CD4-positive, CD25-positive, alpha-beta regulatory T cell (primary cell): ENCODE results near the gene LRMDA. TPM values are rescaled to one million over a fixed set of nuclear protein-coding genes. Genes with fewer than 3 reads are reported as not detected.

Experiments
- ATAC-seq, 2 donors: fragments of 150-1000 bp; cut with Tn5 transposase; one replicate each; pipeline ENCODE4 v1.10.0; 2021; ENCODE audit warnings: low read depth in 2 of 2, moderate number of reproducible peaks in 2 of 2, moderate library complexity in 1 of 2
- DNase-seq, 3 donors: peaks; one replicate each; pipeline versions ENCODE4 v3.0.0 to v3.0.0-alpha.2; 2012 to 2022; ENCODE audit warnings: mixed read lengths in 1 of 3
- H3K27ac ChIP-seq: one replicate; pipeline ENCODE4 v1.7.0; 2013; ENCODE audit warnings: mild to moderate bottlenecking, low read length; ENCODE audit not compliant: insufficient read depth, poor library complexity, severe bottlenecking
- H3K27me3 ChIP-seq: one replicate; pipeline ENCODE4 v1.7.0; 2013; ENCODE audit warnings: low read length; ENCODE audit not compliant: control insufficient read depth, insufficient read depth
- H3K36me3 ChIP-seq: one replicate; pipeline ENCODE4 v1.7.0; 2013; ENCODE audit warnings: mild to moderate bottlenecking, low read length, moderate library complexity; ENCODE audit not compliant: control insufficient read depth, insufficient read depth
- H3K4me1 ChIP-seq: 2 replicates; pipeline ENCODE4 v1.7.0; 2013; ENCODE audit warnings: mild to moderate bottlenecking, low read length; ENCODE audit not compliant: insufficient read depth, control insufficient read depth, poor library complexity, severe bottlenecking
- H3K4me3 ChIP-seq: one replicate; pipeline ENCODE4 v1.7.0; 2013; ENCODE audit warnings: low read depth, mild to moderate bottlenecking, low read length, moderate library complexity
- H3K9me3 ChIP-seq, 2 experiments: 1 replicate in 1 of 2; 2 replicates in 1 of 2; pipeline ENCODE4 v1.7.0; 2013; ENCODE audit warnings: low read length in 2 of 2, mild to moderate bottlenecking in 1 of 2, moderate library complexity in 1 of 2; ENCODE audit not compliant: control insufficient read depth in 2 of 2
- H3K27ac Mint-ChIP-seq, 3 donors: one replicate each; pipeline ENCODE4 v1.8.0; 2020 to 2022; ENCODE audit warnings: mild to moderate bottlenecking in 3 of 3, mixed read lengths in 3 of 3, moderate library complexity in 2 of 3
- H3K27me3 Mint-ChIP-seq: one replicate; pipeline ENCODE4 v1.8.0; 2022; ENCODE audit warnings: mild to moderate bottlenecking, mixed read lengths
- H3K36me3 Mint-ChIP-seq: one replicate; pipeline ENCODE4 v1.8.0; 2020; ENCODE audit warnings: mixed read lengths
- H3K4me1 Mint-ChIP-seq, 4 donors: one replicate each; pipeline ENCODE4 v1.8.0; 2020 to 2022; ENCODE audit warnings: mixed read lengths in 4 of 4, mild to moderate bottlenecking in 1 of 4
- H3K4me3 Mint-ChIP-seq, 4 donors: one replicate each; pipeline ENCODE4 v1.8.0; 2020 to 2022; ENCODE audit warnings: mild to moderate bottlenecking in 4 of 4, mixed read lengths in 4 of 4, moderate library complexity in 3 of 4
- H3K9me3 Mint-ChIP-seq, 7 donors: one replicate each; pipeline ENCODE4 v1.8.0; 2020 to 2022; ENCODE audit warnings: mixed read lengths in 7 of 7, mild to moderate bottlenecking in 3 of 7, moderate library complexity in 2 of 7
- polyA plus RNA-seq, 4 donors: library from polyadenylated mRNA; unstranded; fragments of 300-500 nt; fragmentation: Illumina TruSeq; gene quantifications; one replicate each; pipeline ENCODE4 v1.2.3, GENCODE V29; 2021
- total RNA-seq: library from RNA; stranded (reverse); gene quantifications from one replicate; pipeline ENCODE4 v1.2.3, GENCODE V29; 2022

Gene LRMDA
- total and polyA plus RNA-seq, 5 donors from 2014 or later = 0.10 TPM; not detected in 4

DNA sequence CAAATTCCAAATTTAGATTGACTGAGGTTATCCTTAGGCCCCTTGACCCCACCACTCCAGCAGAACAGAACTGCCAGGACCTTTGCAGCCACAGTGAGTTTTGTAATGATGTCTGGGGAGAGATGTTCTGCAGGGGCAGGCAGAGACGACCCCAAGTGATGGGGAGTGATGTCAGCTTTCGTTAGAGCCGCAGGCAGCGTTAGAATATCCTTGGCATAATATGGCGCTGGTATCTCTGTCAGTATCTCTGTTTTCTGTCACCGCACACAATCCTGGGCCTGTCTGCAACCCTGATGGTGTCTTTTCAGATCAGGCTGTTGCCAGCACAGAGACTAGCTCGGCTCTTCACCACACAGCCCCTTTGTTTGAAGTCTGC lies 1122.6 kb downstream of the LRMDA start:
- no peaks in the 10 kb centered on the region for H3K4me1 ChIP-seq
- H3K27ac Mint-ChIP-seq = no peak overlapping the region
- no peak for ATAC-seq
- no peaks in the 10 kb centered on the region for H3K27me3 ChIP-seq
- no peaks in the 10 kb centered on the region for H3K4me1 Mint-ChIP-seq
- H3K4me3 Mint-ChIP-seq = no peak overlapping the region
- H3K9me3 Mint-ChIP-seq = peaks cover 0 to 3% (median 0%) of the 10 kb centered on the region in 7 donors
- H3K9me3 ChIP-seq = no peaks in the 10 kb centered on the region
- no peaks in the 10 kb centered on the region for H3K36me3 ChIP-seq
- no peak overlapping the region for H3K27ac ChIP-seq
- H3K4me3 ChIP-seq = no peak overlapping the region
- no peak for DNase-seq
- no peaks in the 10 kb centered on the region for H3K36me3 Mint-ChIP-seq
- H3K27me3 Mint-ChIP-seq = peaks cover 4% of the 10 kb centered on the region

GRCh38 chr10:76554478-76554877 lies 1123.1 kb downstream of the LRMDA start:
- Histone ChIP-seq H3K4me3 (no peak overlapping the region), H3K9me3 (no peaks in the 10 kb centered on the region), H3K4me1 (no peaks in the 10 kb centered on the region), H3K36me3 (no peaks in the 10 kb centered on the region), H3K27ac (no peak overlapping the region), H3K27me3 (no peaks in the 10 kb centered on the region)
- ATAC-seq (no peak), DNase-seq (no peak)
- H3K9me3 Mint-ChIP-seq = peaks cover 0 to 3% (median 0%) of the 10 kb centered on the region in 7 donors
- H3K4me3 Mint-ChIP-seq = no peak overlapping the region
- no peaks in the 10 kb centered on the region for H3K36me3 Mint-ChIP-seq
- H3K27me3 Mint-ChIP-seq = peaks cover 4% of the 10 kb centered on the region
- H3K4me1 Mint-ChIP-seq = no peaks in the 10 kb centered on the region
- H3K27ac Mint-ChIP-seq = no peak overlapping the region

- H3K9me3 Mint-ChIP-seq = peaks cover 0 to 3% (median 2%) of the 10 kb centered on the region in 7 donors
- Histone ChIP-seq H3K4me1 (no peaks in the 10 kb centered on the region), H3K9me3 (no peaks in the 10 kb centered on the region), H3K27me3 (no peaks in the 10 kb centered on the region), H3K27ac (no peak overlapping the region), H3K36me3 (no peaks in the 10 kb centered on the region), H3K4me3 (no peak overlapping the region)
- no peaks in the 10 kb centered on the region for H3K36me3 Mint-ChIP-seq
- H3K4me1 Mint-ChIP-seq = no peaks in the 10 kb centered on the region
- H3K27ac Mint-ChIP-seq = no peak overlapping the region
- ATAC-seq = no peak
- no peak overlapping the region for H3K4me3 Mint-ChIP-seq
- H3K27me3 Mint-ChIP-seq = peaks cover 4% of the 10 kb centered on the region
- no peak for DNase-seq
These were observed 1123.7 kb downstream of the LRMDA start for GRCh38 chr10:76555067-76555670.

GRCh38 chr10:76557366-76557765 lies 1125.9 kb downstream of the LRMDA start:
- no peak overlapping the region for H3K27ac Mint-ChIP-seq

GRCh38 chr10:76558586-76558985 lies 1127.2 kb downstream of the LRMDA start:
- no peak for ATAC-seq
- Histone ChIP-seq H3K27ac (no peak overlapping the region), H3K4me3 (no peak overlapping the region), H3K27me3 (no peaks in the 10 kb centered on the region), H3K36me3 (no peaks in the 10 kb centered on the region), H3K9me3 (no peaks in the 10 kb centered on the region), H3K4me1 (no peaks in the 10 kb centered on the region)
- DNase-seq = no peak
- no peaks in the 10 kb centered on the region for H3K4me1 Mint-ChIP-seq
- peaks cover 0 to 5% (median 3%) of the 10 kb centered on the region in 7 donors for H3K9me3 Mint-ChIP-seq
- H3K36me3 Mint-ChIP-seq = no peaks in the 10 kb centered on the region
- H3K27ac Mint-ChIP-seq = no peak overlapping the region
- H3K27me3 Mint-ChIP-seq = peaks cover 4% of the 10 kb centered on the region
- no peak overlapping the region for H3K4me3 Mint-ChIP-seq

More at GRCh38 chr10:76557366-76557765, 1125.9 kb downstream of the LRMDA start:
- no peaks in the 10 kb centered on the region for H3K36me3 ChIP-seq
- H3K9me3 ChIP-seq = no peaks in the 10 kb centered on the region
- H3K27me3 Mint-ChIP-seq = peaks cover 4% of the 10 kb centered on the region
- no peak overlapping the region for H3K4me3 Mint-ChIP-seq
- ATAC-seq = no peak
- no peak overlapping the region for H3K4me3 ChIP-seq
- no peak overlapping the region for H3K27ac ChIP-seq
- H3K27me3 ChIP-seq = no peaks in the 10 kb centered on the region
- peaks cover 0 to 3% (median 2%) of the 10 kb centered on the region in 7 donors for H3K9me3 Mint-ChIP-seq
- DNase-seq = no peak
- no peaks in the 10 kb centered on the region for H3K4me1 ChIP-seq
- H3K4me1 Mint-ChIP-seq = no peaks in the 10 kb centered on the region
- no peaks in the 10 kb centered on the region for H3K36me3 Mint-ChIP-seq

- DNase-seq (no peak), ATAC-seq (no peak)
- no peak overlapping the region for H3K27ac ChIP-seq
- no peak overlapping the region for H3K27ac Mint-ChIP-seq
- no peaks in the 10 kb centered on the region for H3K4me1 Mint-ChIP-seq
- H3K36me3 ChIP-seq = no peaks in the 10 kb centered on the region
- peaks cover 4% of the 10 kb centered on the region for H3K27me3 Mint-ChIP-seq
- H3K4me3 Mint-ChIP-seq = no peak overlapping the region
- H3K4me1 ChIP-seq = no peaks in the 10 kb centered on the region
- no peaks in the 10 kb centered on the region for H3K9me3 ChIP-seq
- H3K27me3 ChIP-seq = no peaks in the 10 kb centered on the region
- peaks cover 0 to 5% (median 3%) of the 10 kb centered on the region in 7 donors for H3K9me3 Mint-ChIP-seq
- H3K36me3 Mint-ChIP-seq = no peaks in the 10 kb centered on the region
- H3K4me3 ChIP-seq = no peak overlapping the region
These were observed 1127.8 kb downstream of the LRMDA start for GRCh38 chr10:76558996-76559891.

GRCh38 chr10:76559892-76560220 lies 1128.4 kb downstream of the LRMDA start:
- Histone ChIP-seq H3K4me3 (no peak overlapping the region), H3K36me3 (no peaks in the 10 kb centered on the region), H3K27me3 (no peaks in the 10 kb centered on the region), H3K9me3 (no peaks in the 10 kb centered on the region), H3K27ac (no peak overlapping the region), H3K4me1 (no peaks in the 10 kb centered on the region)
- peaks cover 0 to 5% (median 3%) of the 10 kb centered on the region in 7 donors for H3K9me3 Mint-ChIP-seq
- ATAC-seq (no peak), DNase-seq (no peak)
- no peaks in the 10 kb centered on the region for H3K36me3 Mint-ChIP-seq
- H3K4me3 Mint-ChIP-seq = no peak overlapping the region
- no peak overlapping the region for H3K27ac Mint-ChIP-seq
- peaks cover 4% of the 10 kb centered on the region for H3K27me3 Mint-ChIP-seq
- H3K4me1 Mint-ChIP-seq = no peaks in the 10 kb centered on the region

- H3K9me3 ChIP-seq = no peaks in the 10 kb centered on the region
- no peak overlapping the region for H3K27ac ChIP-seq
- no peak overlapping the region for H3K4me3 ChIP-seq
- peaks cover 4% of the 10 kb centered on the region for H3K27me3 Mint-ChIP-seq
- no peaks in the 10 kb centered on the region for H3K4me1 ChIP-seq
- H3K9me3 Mint-ChIP-seq = peaks cover 0 to 5% (median 2%) of the 10 kb centered on the region in 7 donors
- DNase-seq (no peak), ATAC-seq (no peak)
- no peaks in the 10 kb centered on the region for H3K27me3 ChIP-seq
- H3K4me3 Mint-ChIP-seq = no peak overlapping the region
- no peaks in the 10 kb centered on the region for H3K36me3 ChIP-seq
- H3K4me1 Mint-ChIP-seq = no peaks in the 10 kb centered on the region
- H3K36me3 Mint-ChIP-seq = no peaks in the 10 kb centered on the region
- H3K27ac Mint-ChIP-seq = no peak overlapping the region
These were observed 1128.9 kb downstream of the LRMDA start for GRCh38 chr10:76560338-76560737.
